Measurements from ENCODE around the gene BICDL2.

Gene BICDL2

DNA sequence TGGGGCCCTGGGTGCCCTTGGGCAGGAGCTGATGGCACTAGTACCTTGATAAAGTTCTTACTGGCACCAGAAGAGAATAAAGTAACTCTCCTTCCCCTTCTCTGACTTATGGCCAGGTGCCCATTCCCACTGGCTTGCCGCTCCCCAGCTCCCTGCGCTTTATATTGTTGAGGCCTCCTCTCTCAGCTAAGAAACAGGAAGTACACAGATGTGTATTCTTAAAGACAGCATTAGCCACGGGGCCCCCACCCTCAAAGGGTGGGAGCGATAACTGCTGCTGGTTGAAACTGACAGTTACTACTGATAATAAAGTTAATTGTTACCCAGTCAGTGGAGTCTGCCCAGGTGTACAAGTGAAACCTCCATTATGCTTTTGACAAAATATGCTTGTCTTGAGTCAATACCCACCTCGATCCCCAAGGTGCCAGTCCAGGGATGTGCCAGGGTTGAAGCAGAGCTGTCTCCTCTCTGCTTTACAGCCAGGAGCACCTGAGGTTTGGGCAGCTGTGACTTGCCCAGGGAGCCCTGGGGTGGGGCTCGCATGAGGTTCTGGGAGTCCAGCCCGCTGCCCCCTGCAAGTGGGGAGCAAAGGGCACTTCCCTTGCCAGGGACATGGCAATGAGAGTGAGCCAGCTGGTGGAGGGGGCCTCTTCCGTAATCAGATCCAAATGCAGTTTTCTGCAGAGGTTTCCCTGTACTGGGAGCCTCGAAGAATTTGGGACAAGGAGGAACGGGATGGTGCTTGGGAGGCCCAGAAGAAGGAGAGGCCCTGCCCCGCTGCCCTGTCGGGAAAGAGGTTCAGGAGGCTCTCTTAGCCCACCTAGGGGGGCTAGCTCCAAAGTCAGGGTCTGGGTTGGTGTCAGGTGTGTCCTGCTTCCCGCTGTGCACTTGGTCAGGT lies 29.4 kb downstream of the BICDL2 start:
- Mint-ChIP-seq H3K4me1 (ENCODE audit: low read depth) (peaks cover 24% of the 10 kb centered on the region), H3K36me3 (ENCODE audit: low read depth) (no peaks in the 10 kb centered on the region), H3K27me3 (ENCODE audit: low read depth) (peaks cover 15% of the 10 kb centered on the region), H3K9me3 (no peaks in the 10 kb centered on the region), H3K27ac (no peak overlapping the region), H3K4me3 (peak overlapping the region; percentile 2)

GRCh38 chr16:3004781-3005284 lies 31.9 kb downstream of the BICDL2 start:
- no peaks in the 10 kb centered on the region for H3K9me3 Mint-ChIP-seq
- peaks cover 24% of the 10 kb centered on the region for H3K4me1 Mint-ChIP-seq (ENCODE audit: low read depth)
- H3K27ac Mint-ChIP-seq = no peak overlapping the region
- H3K4me3 Mint-ChIP-seq = peak overlapping the region; percentile 73
- H3K36me3 Mint-ChIP-seq (ENCODE audit: low read depth) = no peaks in the 10 kb centered on the region
- H3K27me3 Mint-ChIP-seq (ENCODE audit: low read depth) = peaks cover 11% of the 10 kb centered on the region

GRCh38 chr16:3004319-3004718 lies 32.4 kb downstream of the BICDL2 start:
- Mint-ChIP-seq H3K27ac (no peak overlapping the region), H3K36me3 (ENCODE audit: low read depth) (no peaks in the 10 kb centered on the region), H3K27me3 (ENCODE audit: low read depth) (peaks cover 11% of the 10 kb centered on the region), H3K4me3 (no peak overlapping the region), H3K9me3 (no peaks in the 10 kb centered on the region), H3K4me1 (ENCODE audit: low read depth) (peaks cover 24% of the 10 kb centered on the region)

DNA sequence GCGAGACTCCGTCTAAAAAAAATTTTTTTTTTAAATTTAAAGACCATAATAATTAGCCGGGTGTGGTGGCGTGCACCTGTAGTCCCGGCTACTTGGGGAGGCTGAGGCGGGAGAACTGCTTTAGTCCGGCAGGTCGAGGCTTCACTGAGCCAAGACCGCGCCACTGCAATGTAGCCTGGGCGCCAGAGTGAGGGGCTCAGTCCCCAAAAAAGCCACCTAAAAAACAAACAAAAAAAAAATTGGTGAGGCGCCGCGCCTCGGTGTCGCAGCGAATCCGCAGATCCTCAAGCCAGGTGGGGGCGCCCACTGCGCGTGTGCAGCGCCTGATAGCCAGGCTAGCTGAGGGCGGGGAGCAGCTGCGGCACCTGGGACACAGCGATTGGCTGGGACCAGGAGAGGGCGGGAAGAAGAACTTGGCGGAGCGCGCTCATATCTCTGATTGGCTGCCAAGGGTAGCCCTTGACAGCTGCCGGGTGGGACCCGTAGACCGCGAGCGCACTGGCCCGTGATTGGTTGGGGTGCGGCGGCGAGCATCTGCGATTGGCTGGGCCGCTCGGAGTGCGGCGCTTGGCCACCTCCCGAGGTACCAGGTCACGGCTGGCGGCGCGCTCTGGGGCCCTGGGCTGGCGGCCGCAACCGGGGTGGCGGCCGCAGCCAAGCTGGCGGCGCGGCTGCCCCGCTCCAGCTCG lies 33.0 kb downstream of the BICDL2 start:
- H3K4me3 Mint-ChIP-seq = peak overlapping the region; percentile 72
- H3K4me1 Mint-ChIP-seq (ENCODE audit: low read depth) = peaks cover 23% of the 10 kb centered on the region
- H3K36me3 Mint-ChIP-seq (ENCODE audit: low read depth) = no peaks in the 10 kb centered on the region
- H3K27me3 Mint-ChIP-seq (ENCODE audit: low read depth) = peaks cover 14% of the 10 kb centered on the region
- no peaks in the 10 kb centered on the region for H3K9me3 Mint-ChIP-seq
- peak overlapping the region; percentile 57 for H3K27ac Mint-ChIP-seq

- H3K4me1 Mint-ChIP-seq (ENCODE audit: low read depth) = peaks cover 4% of the 10 kb centered on the region
- no peaks in the 10 kb centered on the region for H3K36me3 Mint-ChIP-seq (ENCODE audit: low read depth)
- no peak overlapping the region for H3K4me3 Mint-ChIP-seq
- H3K27me3 Mint-ChIP-seq (ENCODE audit: low read depth) = peaks cover 7% of the 10 kb centered on the region
- H3K27ac Mint-ChIP-seq = no peak overlapping the region
- H3K9me3 Mint-ChIP-seq = no peaks in the 10 kb centered on the region
These were observed 35.4 kb downstream of the BICDL2 start for GRCh38 chr16:3001316-3001715.

GRCh38 chr16:3000540-3000939 lies 36.2 kb downstream of the BICDL2 start:
- Mint-ChIP-seq H3K4me1 (ENCODE audit: low read depth) (peaks cover 4% of the 10 kb centered on the region), H3K27ac (no peak overlapping the region), H3K36me3 (ENCODE audit: low read depth) (no peaks in the 10 kb centered on the region), H3K27me3 (ENCODE audit: low read depth) (peaks cover 7% of the 10 kb centered on the region), H3K4me3 (no peak overlapping the region), H3K9me3 (no peaks in the 10 kb centered on the region)

- H3K4me3 Mint-ChIP-seq = no peak overlapping the region
- H3K9me3 Mint-ChIP-seq = no peaks in the 10 kb centered on the region
- peaks cover 6% of the 10 kb centered on the region for H3K27me3 Mint-ChIP-seq (ENCODE audit: low read depth)
- H3K4me1 Mint-ChIP-seq (ENCODE audit: low read depth) = peaks cover 4% of the 10 kb centered on the region
- H3K27ac Mint-ChIP-seq = no peak overlapping the region
- no peaks in the 10 kb centered on the region for H3K36me3 Mint-ChIP-seq (ENCODE audit: low read depth)
These were observed 36.8 kb downstream of the BICDL2 start for GRCh38 chr16:2999929-3000328.

- H3K9me3 Mint-ChIP-seq = no peaks in the 10 kb centered on the region
- no peaks in the 10 kb centered on the region for H3K36me3 Mint-ChIP-seq (ENCODE audit: low read depth)
- no peak overlapping the region for H3K27ac Mint-ChIP-seq
- no peak overlapping the region for H3K4me3 Mint-ChIP-seq
- H3K27me3 Mint-ChIP-seq (ENCODE audit: low read depth) = peaks cover 3% of the 10 kb centered on the region
- no peaks in the 10 kb centered on the region for H3K4me1 Mint-ChIP-seq (ENCODE audit: low read depth)
These were observed 40.4 kb downstream of the BICDL2 start for GRCh38 chr16:2996298-2996697.

GRCh38 chr16:2992383-2993081 lies 44.2 kb downstream of the BICDL2 start:
- Mint-ChIP-seq H3K4me3 (no peak overlapping the region), H3K27me3 (ENCODE audit: low read depth) (no peaks in the 10 kb centered on the region), H3K27ac (no peak overlapping the region), H3K36me3 (ENCODE audit: low read depth) (no peaks in the 10 kb centered on the region), H3K9me3 (no peaks in the 10 kb centered on the region), H3K4me1 (ENCODE audit: low read depth) (no peaks in the 10 kb centered on the region)

- Mint-ChIP-seq H3K4me1 (ENCODE audit: low read depth) (no peaks in the 10 kb centered on the region), H3K36me3 (ENCODE audit: low read depth) (no peaks in the 10 kb centered on the region), H3K4me3 (no peak overlapping the region), H3K27me3 (ENCODE audit: low read depth) (no peaks in the 10 kb centered on the region), H3K9me3 (no peaks in the 10 kb centered on the region), H3K27ac (no peak overlapping the region)
These were observed 45.0 kb downstream of the BICDL2 start for GRCh38 chr16:2991566-2992261.

GRCh38 chr16:2990891-2991290 lies 45.9 kb downstream of the BICDL2 start:
- Mint-ChIP-seq H3K4me1 (ENCODE audit: low read depth) (no peaks in the 10 kb centered on the region), H3K36me3 (ENCODE audit: low read depth) (no peaks in the 10 kb centered on the region), H3K27me3 (ENCODE audit: low read depth) (no peaks in the 10 kb centered on the region), H3K27ac (no peak overlapping the region), H3K4me3 (no peak overlapping the region), H3K9me3 (no peaks in the 10 kb centered on the region)

DNA sequence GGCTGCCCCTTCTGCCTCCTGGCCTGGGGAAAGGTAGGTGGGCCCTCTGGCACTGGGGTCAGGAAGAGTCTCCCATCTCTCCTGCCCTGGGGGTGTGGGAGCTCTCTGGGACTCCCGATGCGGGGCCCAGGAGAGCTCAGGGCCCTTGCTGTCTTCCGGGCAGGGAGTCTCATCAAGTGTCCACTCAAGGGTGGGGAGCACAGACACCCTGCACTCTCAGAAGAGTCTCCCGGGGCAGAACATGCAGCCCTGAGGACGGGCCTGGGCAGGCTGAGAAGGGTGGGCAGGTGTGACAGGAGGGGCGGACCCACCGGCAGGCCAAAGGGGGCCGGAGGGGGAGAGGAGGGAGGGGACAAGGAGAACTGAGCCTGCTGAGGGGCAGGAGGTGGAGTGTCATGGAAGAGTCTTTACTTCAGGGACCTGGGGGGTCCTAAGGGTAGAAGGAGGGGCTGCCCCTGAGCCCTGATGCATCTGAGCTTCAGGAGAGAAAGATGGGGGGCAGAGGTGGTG lies 48.1 kb downstream of the BICDL2 start:
- Mint-ChIP-seq H3K4me1 (ENCODE audit: low read depth) (no peaks in the 10 kb centered on the region), H3K4me3 (no peak overlapping the region)

GRCh38 chr16:2987833-2988232 lies 48.9 kb downstream of the BICDL2 start:
- no peaks in the 10 kb centered on the region for H3K36me3 Mint-ChIP-seq (ENCODE audit: low read depth)
- peaks cover 3% of the 10 kb centered on the region for H3K27me3 Mint-ChIP-seq (ENCODE audit: low read depth)
- no peaks in the 10 kb centered on the region for H3K9me3 Mint-ChIP-seq
- peaks cover 3% of the 10 kb centered on the region for H3K4me1 Mint-ChIP-seq (ENCODE audit: low read depth)
- no peak overlapping the region for H3K27ac Mint-ChIP-seq
- H3K4me3 Mint-ChIP-seq = no peak overlapping the region

More for the DNA sequence above, 48.1 kb downstream of the BICDL2 start:
- Mint-ChIP-seq H3K27ac (no peak overlapping the region), H3K9me3 (no peaks in the 10 kb centered on the region), H3K27me3 (ENCODE audit: low read depth) (peaks cover 3% of the 10 kb centered on the region), H3K36me3 (ENCODE audit: low read depth) (no peaks in the 10 kb centered on the region)

DNA sequence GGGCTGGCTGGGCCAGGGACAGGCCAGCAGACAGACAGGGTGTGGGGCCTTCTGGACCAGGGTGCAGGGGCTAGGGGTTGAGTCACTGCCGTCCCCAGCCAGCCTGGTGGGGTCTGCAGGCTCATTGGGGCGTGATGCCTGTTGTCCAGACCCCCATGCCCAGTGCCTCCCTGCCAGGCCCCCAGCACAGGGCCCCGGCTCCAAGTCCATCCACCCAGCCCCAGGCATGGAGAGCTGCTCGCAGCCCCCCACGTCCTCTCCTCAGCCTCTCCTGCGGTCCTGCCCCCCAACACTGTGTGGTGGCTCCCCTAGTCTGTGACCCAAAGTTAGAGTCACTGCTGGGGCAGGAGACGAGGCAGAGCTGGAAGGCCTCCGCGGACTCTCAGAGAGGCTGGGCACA lies 49.5 kb downstream of the BICDL2 start:
- Mint-ChIP-seq H3K27me3 (ENCODE audit: low read depth) (peaks cover 5% of the 10 kb centered on the region), H3K4me1 (ENCODE audit: low read depth) (peaks cover 4% of the 10 kb centered on the region), H3K9me3 (no peaks in the 10 kb centered on the region), H3K27ac (no peak overlapping the region), H3K36me3 (ENCODE audit: low read depth) (no peaks in the 10 kb centered on the region), H3K4me3 (no peak overlapping the region)

All from T-helper 1 cell treated with Interleukin-12 subunit alpha and Interleukin-12 subunit beta and Interleukin-4 antibody, amounts not matched to agents 30 μg/mL and 1 μg/mL, for 36 hours (primary cell).